GM18867 (cell line): ENCODE results near the gene ARPP21.

ENCODE experiments used
- ATAC-seq: cut with Tn5 transposase; IDR thresholded peaks from one replicate; pipeline ENCODE4 v1.9.1; 2021; ENCODE audit warnings: mild to moderate bottlenecking, moderate library complexity; ENCODE audit not compliant: unreplicated experiment

The ARPP21 gene

GRCh38 chr3:35674451-35675109 is 35.3 kb downstream of the ARPP21 start:
- no peak for ATAC-seq

GRCh38 chr3:35675206-35675605 is 35.9 kb downstream of the ARPP21 start:
- ATAC-seq: no peak

DNA sequence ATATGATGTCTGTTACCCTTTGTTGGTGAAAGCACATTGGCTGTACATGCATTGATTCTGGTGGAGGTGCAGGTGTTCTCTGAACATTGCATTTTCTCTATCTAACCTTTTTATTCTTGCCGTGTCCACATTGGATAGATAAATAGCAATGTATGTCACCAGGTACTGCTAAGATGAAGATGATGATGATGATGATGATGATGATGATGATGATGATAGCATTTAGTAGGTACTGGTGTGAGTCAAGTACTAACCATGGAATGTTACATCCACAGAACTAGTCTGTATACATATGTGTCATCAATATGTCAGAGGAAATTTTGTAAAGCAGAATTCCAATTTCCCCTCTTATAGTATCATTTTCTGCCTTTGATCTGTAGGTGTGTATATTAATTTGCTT is 36.3 kb downstream of the ARPP21 start:
- ATAC-seq: no peak

DNA sequence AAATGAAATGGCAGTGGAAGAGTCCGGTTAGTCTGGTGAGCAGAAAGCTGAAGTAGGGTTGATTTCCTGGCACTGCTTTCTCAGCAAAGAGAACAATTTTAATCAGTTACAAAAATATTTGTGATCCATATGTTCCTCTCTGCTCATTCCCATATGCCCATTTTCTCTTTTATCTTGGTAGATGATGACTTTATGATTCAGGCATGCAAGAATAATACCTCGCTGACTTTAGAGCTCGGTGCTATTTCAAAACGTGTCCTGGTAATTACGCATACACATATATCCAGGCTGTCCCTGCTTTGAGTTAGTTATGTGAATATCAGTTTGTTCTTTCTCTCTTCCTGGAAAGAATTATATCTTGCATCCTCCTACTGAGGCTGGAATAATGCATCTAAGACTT is 38.5 kb downstream of the ARPP21 start:
- no peak for ATAC-seq

DNA sequence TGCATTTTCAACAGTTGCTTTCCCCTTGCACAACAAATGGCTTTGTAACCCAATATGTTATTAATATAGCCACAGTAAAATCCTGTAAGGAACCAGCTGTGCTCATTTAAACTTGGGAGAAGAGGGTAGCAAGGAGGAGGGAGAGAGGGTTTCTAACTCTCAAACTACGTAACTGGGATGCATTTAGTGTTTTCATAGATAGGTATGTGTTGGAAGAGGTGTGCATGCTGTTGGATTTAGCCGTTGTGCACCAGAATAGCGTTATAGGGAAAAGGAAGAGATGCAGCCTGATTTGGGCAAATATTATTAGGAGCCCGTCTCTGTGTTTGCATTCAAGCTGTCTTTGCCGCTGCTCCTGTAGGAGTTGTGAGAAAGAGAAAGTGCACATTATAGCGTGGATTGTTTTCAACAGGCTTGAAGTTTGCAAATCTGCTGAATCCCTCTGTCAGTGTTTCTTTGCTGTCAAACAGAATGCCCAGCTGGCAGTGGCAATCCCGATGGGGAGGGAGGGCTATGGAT is 39.4 kb downstream of the ARPP21 start:
- ATAC-seq: no peak

DNA sequence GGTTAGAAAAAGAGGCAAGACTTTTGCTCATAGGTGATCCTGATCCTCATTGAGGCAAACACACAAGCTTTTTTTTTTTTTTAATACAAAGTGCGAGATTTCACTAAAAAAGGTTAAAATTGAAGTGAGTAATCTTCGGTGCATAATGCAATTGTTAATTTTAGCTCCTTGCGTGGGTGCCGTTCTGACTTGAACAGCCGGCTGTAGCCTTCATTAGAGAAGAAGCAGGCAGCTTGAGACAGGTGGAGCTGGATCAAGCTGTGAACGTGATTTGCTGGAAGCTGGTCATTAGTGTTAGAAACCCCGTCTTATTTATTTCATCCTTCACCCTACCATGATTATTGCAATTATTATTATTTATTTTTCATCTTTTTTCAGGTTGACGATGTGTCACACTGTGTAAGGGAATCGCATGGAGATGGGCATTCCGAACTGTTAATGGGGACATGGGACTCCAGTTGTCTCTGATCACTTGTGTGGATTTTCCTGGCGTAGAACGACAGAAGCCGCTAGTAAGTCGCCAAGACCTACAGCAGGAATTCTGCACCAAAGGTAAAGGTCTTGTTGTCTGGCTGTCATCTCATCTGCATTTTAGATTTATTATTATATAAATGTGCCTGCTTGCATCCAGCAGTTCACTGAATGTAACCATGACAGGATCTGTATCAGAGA is 40.2 kb downstream of the ARPP21 start:
- ATAC-seq: no peak

DNA sequence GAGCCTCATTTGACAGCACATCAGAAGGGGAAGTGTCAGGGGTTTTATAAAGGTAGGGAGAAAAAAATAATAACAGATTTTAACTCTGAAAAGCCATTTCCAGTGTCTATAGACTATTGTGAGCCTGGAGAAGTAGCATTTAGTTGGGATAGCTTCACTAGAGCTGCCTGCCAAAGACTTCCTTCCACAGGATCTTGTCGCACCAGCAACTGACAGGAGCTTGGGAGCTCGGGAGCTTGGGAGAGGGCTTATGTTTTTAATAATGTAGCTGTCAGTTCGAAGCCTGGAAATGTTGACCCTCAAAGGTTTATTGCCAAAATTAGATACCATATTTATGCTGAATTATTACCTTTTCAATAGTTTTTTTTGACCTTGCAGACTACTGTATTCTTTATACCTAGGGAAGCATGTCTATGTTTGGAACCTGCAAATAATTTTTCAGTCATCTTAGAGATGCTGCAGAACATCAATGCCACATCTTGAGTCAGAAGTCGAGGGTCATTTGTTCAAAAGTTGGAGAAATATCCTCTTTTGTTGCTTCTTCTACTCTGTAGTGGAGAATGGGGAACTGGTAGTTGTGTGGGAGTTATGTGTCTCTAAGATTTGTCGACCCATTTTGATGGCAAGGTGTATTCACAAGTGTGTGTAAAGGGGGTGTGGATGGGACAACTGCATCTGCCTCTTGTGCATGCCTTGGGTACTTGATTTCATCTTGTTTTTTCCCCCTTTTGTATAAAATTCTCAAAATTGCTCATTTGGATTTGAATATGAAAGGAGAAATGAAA is 41.7 kb downstream of the ARPP21 start:
- ATAC-seq: no peak

GRCh38 chr3:35685153-35685552 is 45.8 kb downstream of the ARPP21 start:
- ATAC-seq: no peak

GRCh38 chr3:35688826-35689225 is 49.5 kb downstream of the ARPP21 start:
- ATAC-seq: no peak

GRCh38 chr3:35690271-35690670 is 50.9 kb downstream of the ARPP21 start:
- ATAC-seq: no peak

DNA sequence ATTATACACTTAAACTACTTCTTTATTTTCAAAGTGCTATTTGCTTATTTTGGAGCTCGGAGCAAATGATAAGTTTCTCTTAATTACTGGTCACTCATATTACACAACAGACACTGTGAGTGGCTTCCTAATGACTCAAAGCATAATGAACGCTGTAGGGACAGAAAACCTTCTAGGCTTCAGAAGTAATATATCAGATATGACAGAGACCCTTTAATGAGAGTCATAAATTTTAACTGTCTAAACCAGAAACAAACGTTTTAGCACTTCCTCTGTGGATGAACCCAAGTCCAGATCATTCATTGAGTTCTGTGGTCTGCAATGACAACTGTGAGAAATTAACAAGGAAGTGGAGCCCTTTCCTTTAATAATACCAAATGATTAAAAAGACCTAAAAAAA is 66.6 kb downstream of the ARPP21 start:
- no peak for ATAC-seq

GRCh38 chr3:35707904-35708303 is 68.6 kb downstream of the ARPP21 start:
- ATAC-seq: no peak

DNA sequence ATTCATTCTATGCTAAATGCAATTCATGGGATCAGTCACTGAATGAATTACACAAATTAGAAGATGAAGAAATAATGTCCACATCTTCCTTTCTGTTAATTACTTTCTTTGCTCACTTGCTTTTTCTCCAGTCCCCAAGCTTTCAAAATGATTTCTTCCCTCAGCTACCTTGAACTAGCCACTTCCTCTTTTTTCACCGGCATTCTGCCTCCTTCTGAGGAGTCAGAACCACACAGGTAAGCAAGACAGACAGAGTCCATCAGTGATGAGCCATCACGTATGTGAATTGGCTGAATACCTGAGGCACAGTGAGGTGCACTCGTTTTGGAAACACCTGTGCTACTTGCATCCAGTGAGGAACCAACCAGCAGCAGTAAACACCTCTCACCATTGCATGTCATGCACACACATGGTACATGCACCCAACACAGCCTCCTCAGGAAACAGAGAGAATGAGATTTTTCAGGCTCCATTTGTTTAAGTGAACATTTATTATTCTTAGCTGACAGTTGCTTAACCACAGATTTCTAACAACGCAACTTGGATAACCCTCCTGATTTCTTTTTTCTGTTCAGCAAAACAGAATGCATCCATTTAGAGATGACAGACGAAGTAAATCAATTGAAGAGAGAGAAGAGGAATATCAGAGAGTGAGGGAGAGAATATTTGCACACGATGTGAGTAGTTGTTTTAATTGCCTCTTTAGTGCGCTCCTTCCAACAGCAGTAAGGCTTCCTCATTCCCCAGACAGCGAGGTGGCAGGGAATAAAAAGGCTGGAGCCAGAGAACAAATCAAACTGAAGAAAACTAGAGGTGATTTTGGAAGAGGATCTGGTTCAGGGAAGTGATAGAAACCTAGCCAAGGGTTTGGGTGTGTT is 69.3 kb downstream of the ARPP21 start:
- ATAC-seq: no peak

DNA sequence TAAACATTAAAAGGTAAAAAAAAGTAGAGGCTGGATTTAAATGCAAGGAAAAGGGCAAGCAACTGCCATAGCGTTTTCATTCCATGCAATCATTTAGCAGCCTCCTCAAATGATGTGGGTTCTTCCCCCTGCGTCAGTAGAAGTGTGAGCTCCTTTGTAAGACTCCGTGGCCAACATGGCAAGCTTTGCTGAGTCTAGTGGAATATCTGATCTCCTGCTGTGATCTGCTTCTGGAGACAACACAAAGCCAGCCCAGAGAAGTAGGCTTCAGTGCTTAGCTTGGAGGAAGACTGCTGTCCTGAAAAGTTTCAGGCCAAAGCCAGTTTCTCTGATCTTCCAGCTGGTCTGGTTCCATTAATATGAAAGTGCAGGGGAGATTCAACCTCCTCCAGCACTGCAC is 70.4 kb downstream of the ARPP21 start:
- no peak for ATAC-seq

- no peak for ATAC-seq
These were observed 71.2 kb downstream of the ARPP21 start for GRCh38 chr3:35710554-35710953.

DNA sequence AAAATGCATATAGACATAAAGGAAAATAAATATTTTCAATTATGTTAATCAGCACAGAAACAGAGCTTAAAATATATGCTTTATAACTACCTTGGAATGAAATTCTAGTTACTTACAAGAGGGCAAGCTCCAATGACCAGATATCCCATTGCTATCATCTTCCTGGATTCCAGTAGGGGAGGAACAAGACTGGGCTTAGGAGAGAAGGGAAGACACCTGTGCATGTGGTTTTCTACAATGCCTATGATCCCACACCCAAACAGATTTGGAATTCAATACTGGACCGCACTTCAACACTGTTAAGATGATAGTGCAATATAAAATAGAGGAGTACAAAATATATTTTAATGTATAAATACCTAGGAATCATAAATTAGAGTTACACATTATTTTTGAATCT is 79.6 kb downstream of the ARPP21 start:
- no peak for ATAC-seq

- no peak for ATAC-seq
These were observed 82.3 kb downstream of the ARPP21 start for GRCh38 chr3:35721628-35722027.

- ATAC-seq: no peak
These were observed 83.6 kb downstream of the ARPP21 start for GRCh38 chr3:35722902-35723301.

DNA sequence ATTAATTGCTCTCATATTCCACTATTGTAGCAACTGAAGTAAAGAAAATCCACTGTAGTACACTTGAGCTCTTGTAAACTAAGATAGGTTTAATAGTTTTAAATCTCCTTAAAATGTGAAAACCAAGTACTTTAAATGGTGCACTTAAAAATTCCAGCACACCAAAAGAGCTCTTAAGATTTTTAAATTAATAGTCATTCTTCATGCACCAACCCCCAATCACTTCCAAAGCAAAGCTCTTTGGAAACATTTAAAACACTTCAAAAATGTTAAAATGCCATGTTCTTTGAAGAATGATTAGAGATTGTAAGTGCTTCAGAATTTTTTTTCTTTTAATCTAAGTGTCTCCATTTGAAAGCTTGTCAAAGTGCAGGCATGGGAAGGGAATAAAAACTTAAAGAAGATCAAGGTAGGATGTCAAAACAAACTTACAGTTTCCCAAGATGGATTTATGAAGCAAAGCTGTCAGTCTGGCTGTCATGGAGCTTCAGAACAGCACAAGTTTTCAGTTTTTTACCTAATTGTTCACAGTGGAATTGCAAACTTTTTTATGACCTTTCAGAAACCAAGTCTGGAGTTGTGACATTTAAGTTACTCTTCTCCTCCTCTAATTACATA is 84.3 kb downstream of the ARPP21 start:
- ATAC-seq: no peak

- no peak for ATAC-seq
These were observed 84.8 kb downstream of the ARPP21 start for GRCh38 chr3:35724106-35724505.
